HG03354 (cell line): ENCODE data around the gene TRIP10.

Experiments used
- ATAC-seq: cut with Tn5 transposase; IDR thresholded peaks from one replicate; pipeline ENCODE4 v1.9.1; 2021; ENCODE audit warnings: mild to moderate bottlenecking; ENCODE audit not compliant: unreplicated experiment, poor library complexity, severe bottlenecking

Gene TRIP10

GRCh38 chr19:6723108-6723618, 16.3 kb upstream of the TRIP10 start:
- ATAC-seq = no peak

- no peak for ATAC-seq
Observed at GRCh38 chr19:6723738-6724137, 15.7 kb upstream of the TRIP10 start.

DNA sequence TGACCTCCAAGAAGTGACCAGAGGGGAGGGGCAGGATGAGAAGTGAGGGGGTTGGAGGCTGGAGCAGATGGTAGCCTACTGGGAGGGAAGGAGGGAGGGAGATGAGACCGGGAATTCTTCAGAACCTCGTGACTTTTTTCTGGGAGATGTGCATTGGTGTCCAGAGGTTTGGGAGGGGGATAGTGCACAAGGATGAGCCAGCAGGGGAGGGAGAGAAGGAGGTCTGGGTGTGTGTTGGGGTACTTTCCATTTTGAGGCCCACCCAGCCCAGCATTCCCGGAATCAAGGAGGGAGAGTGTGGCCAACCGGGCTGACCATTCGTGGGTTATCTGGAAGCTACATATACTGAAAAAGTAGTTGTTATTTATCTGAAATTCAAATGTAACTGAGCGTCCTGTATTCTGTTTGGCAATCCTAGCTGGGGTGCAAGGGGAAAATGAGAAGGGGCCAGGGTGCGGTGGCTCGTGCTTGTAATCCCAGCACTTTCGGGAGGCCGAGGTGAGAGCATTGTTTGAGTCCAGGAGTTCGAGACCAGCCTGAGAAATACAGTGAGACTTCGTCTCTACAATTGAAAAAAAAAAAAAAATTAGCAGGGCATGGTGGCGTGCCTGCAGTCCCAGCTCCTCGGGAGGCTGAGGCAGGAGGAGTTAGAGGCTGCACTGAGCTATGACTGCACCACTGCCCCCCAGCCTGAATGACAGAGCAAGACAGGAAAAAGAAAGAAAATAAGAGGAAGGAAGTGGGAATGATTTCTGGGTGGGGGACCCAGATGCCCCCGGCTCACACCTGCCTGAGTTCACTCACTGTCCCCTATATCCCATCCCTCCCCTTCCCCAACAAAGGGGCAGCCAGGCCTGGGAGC, 14.6 kb upstream of the TRIP10 start:
- no peak for ATAC-seq

DNA sequence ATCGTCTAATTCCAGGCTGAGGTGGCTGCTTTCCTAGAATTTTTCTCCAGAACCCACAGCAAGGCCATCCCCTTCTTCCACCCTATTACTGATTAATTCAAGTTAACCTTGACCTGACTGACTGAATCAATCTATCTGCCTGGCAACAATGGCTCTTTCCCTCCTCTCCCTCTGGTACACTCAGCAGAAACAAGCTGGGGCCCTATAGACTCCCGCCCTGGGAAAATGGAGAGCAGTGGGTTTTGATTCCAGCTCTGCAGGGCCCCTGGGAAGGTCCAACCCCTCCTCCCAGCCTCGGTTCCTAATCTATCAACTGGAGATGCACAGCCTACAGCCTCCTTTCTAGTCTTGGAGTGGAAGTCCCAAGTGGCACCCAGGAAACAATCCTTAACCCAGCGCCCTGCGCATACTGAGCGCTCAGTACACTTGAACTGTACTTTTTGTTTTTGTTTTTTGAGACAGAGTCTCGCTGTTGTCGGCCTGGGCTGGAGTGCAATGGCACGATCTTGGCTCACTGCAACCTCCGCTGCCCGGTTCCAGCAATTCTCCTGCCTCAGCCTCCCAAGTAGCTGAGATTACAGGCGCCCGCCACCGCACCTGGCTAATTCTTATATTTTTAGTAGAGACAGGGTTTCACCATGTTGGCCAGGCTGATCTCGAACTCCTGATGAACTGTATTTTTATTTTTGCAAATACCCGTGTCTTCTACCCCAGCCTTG, 13.8 kb upstream of the TRIP10 start:
- no peak for ATAC-seq

DNA sequence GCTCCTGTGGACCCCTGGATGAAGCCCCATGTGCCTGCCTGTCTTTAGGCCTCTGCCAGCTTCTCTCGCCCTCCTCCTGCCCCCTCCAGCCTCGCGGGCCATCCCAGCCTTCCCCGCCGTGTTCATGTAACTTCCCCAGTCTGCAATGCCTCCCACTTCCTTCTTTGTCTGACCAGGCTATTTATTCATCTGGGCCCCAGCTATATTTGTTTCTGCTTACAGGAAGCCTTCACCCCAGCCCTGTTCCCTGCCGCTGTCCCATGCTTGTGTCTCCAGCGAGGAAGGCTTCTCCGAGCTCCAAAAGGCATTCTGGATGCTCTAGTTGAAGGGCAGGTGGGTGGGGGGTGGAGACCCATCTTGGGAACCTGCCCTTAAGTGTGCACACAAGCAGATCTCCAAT, 11.1 kb upstream of the TRIP10 start:
- no peak for ATAC-seq

GRCh38 chr19:6729573-6730152, 9.8 kb upstream of the TRIP10 start:
- ATAC-seq = no peak

DNA sequence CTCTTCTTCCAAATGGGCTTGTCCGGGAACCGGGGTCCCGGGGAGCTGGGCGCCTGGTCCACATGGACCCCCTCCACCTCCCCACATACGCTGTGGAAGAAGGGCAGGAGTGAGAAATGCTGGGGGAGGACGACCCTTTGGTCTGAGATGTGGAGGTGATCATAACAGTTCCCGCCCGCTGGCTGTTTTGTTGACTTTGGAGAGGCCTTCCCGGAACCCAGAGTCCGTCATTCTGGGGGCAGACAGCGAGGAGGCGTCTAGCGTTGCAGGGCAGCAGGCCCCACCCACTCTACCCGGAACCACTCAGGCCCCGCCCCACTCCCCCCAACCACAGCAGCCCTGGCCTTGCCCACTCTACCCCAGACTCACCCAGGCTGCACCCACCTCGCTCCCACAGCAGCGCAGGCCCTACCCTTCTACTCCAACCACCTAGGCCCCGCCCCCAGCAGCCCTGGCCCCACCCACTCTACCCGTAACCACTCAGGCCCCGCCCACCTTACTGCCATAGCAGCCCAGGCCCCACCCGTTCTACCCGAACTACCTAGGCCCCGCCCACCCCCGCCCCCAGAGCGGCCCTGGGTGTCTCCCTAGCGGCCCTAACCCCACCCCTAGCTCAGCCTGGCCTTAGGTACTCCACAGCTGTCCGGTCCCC, 9.2 kb upstream of the TRIP10 start:
- no peak for ATAC-seq

- no peak for ATAC-seq
Observed at GRCh38 chr19:6730941-6731670, 8.4 kb upstream of the TRIP10 start.

GRCh38 chr19:6731822-6732221, 7.7 kb upstream of the TRIP10 start:
- ATAC-seq = no peak

DNA sequence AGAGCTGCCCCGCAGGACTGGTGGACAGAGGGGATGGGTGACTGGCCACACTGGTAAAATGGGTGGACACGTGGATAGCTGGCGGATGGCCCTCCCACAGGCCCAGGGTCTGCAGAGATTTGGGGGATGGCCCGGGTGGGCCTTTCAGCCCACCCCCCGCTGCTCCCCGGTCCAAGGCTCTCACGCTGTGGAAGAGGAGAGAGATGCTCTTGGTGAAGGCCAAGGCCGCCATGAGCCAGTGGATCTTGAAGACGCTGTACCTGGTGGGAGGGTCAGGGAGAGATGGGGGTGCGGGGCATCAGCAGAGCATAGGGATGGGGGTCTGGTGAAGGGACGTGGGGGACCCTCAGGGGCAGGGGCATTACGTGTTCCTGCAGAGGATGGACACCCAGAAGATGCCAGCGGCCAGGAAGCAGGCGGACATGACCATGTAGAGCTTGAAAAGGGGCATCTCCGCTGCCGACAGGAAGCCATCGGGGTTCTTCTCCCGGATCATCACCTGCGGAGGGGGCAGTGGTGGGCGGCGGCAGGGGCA, 6.6 kb upstream of the TRIP10 start:
- no peak for ATAC-seq

GRCh38 chr19:6733338-6734095, 6.0 kb upstream of the TRIP10 start:
- no peak for ATAC-seq

DNA sequence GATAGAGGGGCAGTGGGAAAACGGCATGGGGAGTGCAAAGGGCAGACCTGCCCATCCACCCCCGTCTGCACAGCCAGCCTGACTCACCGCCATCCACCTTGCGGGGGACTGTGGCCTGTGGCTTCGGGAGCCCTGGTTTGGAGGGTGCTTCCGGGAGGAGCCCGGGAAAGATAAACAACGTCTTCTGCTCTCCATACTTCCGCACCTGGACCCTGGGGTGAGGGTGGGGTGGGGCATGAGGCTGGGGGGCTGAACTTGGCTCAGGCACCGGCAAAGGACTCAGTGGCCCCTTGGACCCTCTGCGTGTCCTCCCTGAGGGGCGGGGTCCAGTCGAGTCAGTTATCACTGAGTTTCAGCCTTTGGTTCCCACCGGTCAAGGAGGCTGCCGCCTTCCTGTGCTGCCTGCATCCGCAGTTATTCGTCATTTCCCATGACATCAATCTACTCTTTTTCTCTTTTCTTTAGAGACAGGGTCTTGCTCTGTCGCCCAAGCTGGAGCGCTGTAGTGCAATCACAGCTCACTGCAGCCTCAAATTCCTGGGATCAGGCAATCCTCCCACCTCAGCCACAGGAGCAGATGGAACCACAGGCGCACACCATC, 5.3 kb upstream of the TRIP10 start:
- ATAC-seq = no peak

DNA sequence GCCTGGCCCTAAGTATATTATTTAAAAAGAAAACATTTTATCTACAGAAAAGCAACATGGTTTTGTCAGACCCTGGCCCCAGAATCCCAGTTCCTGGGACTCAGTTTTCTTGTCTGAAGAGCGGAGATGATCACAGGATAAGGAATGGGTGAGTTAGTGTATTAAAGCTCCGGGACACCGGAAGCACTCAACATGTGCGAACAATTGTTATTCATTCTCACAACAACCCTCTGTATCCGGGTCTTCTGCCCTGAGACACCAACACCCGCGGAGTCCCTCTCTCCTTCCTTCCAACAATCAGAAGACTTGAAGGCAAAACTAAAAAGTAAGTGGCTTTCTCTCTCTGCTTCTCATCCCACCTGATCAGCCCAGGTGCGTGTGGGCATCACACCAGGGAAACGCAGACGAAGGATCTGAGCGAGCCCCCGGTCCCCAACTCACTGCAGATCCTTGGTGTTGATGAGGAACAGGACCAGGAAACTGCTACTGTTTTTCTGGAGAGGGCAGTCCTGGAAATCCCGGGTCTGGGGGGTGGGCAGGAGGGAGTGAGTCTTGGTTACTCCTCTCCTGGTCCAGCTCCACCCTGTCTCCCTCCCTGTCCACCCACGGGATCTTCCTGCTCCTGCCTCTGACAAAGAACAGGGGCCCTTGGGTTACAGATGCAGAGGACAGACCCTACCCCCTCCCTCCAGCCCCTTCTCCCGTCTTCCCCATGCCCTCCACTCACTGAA, 4.1 kb upstream of the TRIP10 start:
- no peak for ATAC-seq

DNA sequence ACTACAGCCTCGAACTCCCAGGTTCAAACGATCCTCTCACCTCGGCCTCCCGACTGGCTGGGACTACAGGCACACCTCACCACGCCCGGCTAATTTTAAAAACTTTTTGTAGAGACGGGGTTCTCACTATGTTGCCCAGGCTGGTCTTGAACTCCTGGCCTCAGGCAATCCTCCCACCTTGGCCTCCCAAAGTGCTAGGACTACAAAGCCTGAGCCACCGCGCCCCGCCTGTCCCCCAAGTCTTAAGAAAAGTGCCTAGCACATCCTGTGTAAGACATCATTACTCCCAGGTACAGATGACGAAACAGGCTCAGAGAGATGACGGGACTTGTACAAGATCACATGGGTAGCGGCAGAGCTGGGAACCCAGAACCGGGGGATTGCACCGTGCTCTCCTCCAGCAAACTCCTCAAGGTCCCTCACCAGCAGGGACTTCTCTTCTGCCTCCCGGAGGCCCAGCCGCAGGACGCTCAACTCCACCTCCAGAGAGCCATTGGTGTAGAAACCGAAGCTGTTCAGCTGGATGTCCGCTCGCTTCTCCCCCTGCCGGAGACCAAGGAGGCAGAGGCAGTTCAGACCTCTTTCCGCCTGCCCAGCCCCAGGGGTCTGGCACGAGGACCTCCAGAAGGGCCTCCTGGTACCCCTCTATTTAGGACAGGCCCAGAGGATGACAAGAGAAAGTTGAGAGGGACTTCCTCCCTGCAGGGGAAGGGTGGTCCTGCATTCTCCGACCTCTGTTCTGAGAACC, 3.1 kb upstream of the TRIP10 start:
- ATAC-seq = no peak

DNA sequence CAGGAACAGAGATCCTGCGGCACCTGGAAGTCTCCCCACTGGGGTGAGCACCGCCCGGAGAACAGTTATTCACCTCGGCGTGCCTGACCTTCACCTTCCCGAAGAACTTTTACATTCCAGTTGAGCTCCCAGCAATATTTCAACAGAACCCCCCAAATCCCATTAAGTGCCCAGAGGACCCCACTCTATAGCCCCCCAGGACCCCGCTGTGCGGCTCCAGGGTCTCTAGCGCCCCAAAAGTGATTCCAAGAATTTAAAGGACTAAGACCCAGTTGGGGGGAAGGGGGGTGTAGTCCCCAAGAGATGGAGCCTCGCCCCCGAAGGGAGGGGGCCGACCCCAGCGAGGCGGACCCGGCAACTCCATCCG, 2.6 kb upstream of the TRIP10 start:
- ATAC-seq = no peak

GRCh38 chr19:6737284-6737872, 2.1 kb upstream of the TRIP10 start, which contains the start of gene GPR108:
GPR108 (minus strand) TSS chr19:6737580; CDS start chr19:6737576, 4 bp downstream.
- ATAC-seq = peak; percentile 64
